ENCODE results near the gene ZXDC. TPM values are rescaled to one million over a fixed set of nuclear protein-coding genes. Genes with fewer than 3 reads are reported as not detected.

ZXDC gene
- total RNA-seq, 4 donors from 2014 or later = 18.5 to 57.9 (median 33.5) TPM

GRCh38 chr3:126467611-126467955 lies 8.1 kb downstream of the ZXDC start:
- no peaks in the 10 kb centered on the region for H3K9me3 ChIP-seq

GRCh38 chr3:126466886-126467610 lies 8.6 kb downstream of the ZXDC start:
- no peaks in the 10 kb centered on the region for H3K9me3 ChIP-seq
- H3K27ac ChIP-seq = no peak overlapping the region
- intact Hi-C loops (cut with DNase I; ENCODE audit: low total_unique reads) = no loop called here
- no peak for TF ChIP-seq CTCF (IDR thresholded peaks at IDR 0.05)
- no peak for TF ChIP-seq POLR2A (IDR thresholded peaks at IDR 0.05)
- no peaks in the 10 kb centered on the region for H3K27me3 ChIP-seq
- H3K36me3 ChIP-seq = no peaks in the 10 kb centered on the region
- no peak overlapping the region for H3K4me3 ChIP-seq
- peak in 1 of 2 donors; percentile 4 for DNase-seq
- H3K4me1 ChIP-seq = peaks cover 0 to 5% of the 10 kb centered on the region in 2 donors

More at GRCh38 chr3:126467611-126467955, 8.1 kb downstream of the ZXDC start:
- DNase-seq = peak in 1 of 2 donors; percentile 4
- TF ChIP-seq POLR2A (IDR thresholded peaks at IDR 0.05) = no peak
- TF ChIP-seq CTCF (IDR thresholded peaks at IDR 0.05) = no peak
- Histone ChIP-seq H3K4me3 (no peak overlapping the region), H3K4me1 (peaks cover 3 to 7% of the 10 kb centered on the region in 2 donors), H3K27me3 (no peaks in the 10 kb centered on the region), H3K27ac (no peak overlapping the region), H3K36me3 (no peaks in the 10 kb centered on the region)
- intact Hi-C loops (cut with DNase I; ENCODE audit: low total_unique reads) = no loop called here

- peak in 1 of 2 donors; percentile 17 for DNase-seq
- no peaks in the 10 kb centered on the region for H3K9me3 ChIP-seq
- H3K27me3 ChIP-seq = no peaks in the 10 kb centered on the region
- H3K4me1 ChIP-seq = no peaks in the 10 kb centered on the region
- no peak overlapping the region for H3K27ac ChIP-seq
- no peak overlapping the region for H3K4me3 ChIP-seq
- intact Hi-C loops (cut with DNase I; ENCODE audit: low total_unique reads) = no loop called here
- no peaks in the 10 kb centered on the region for H3K36me3 ChIP-seq
- TF ChIP-seq POLR2A (IDR thresholded peaks at IDR 0.05) (no peak), CTCF (IDR thresholded peaks at IDR 0.05) (no peak)
Measured at GRCh38 chr3:126465928-126466544, 9.7 kb downstream of the ZXDC start.

GRCh38 chr3:126464997-126465396 lies 10.7 kb downstream of the ZXDC start:
- H3K36me3 ChIP-seq = no peaks in the 10 kb centered on the region
- DNase-seq = peak in 1 of 2 donors; percentile 9
- intact Hi-C loops (cut with DNase I; ENCODE audit: low total_unique reads) = no loop called here
- no peaks in the 10 kb centered on the region for H3K4me1 ChIP-seq
- no peak overlapping the region for H3K27ac ChIP-seq
- TF ChIP-seq CTCF (IDR thresholded peaks at IDR 0.05) = no peak
- no peak for TF ChIP-seq POLR2A (IDR thresholded peaks at IDR 0.05)
- no peaks in the 10 kb centered on the region for H3K9me3 ChIP-seq
- no peak overlapping the region for H3K4me3 ChIP-seq
- H3K27me3 ChIP-seq = no peaks in the 10 kb centered on the region

GRCh38 chr3:126464494-126464893 lies 11.2 kb downstream of the ZXDC start:
- TF ChIP-seq CTCF (IDR thresholded peaks at IDR 0.05) (no peak), POLR2A (IDR thresholded peaks at IDR 0.05) (no peak)
- peak in 1 of 2 donors; percentile 7 for DNase-seq
- Histone ChIP-seq H3K4me3 (no peak overlapping the region), H3K27me3 (no peaks in the 10 kb centered on the region), H3K9me3 (no peaks in the 10 kb centered on the region), H3K36me3 (no peaks in the 10 kb centered on the region), H3K4me1 (no peaks in the 10 kb centered on the region), H3K27ac (no peak overlapping the region)
- intact Hi-C loops (cut with DNase I; ENCODE audit: low total_unique reads) = no loop called here

Data from uterus (tissue), 4 donors.